ENCODE results near the gene ALPK3. TPM values are rescaled to one million over a fixed set of nuclear protein-coding genes. Genes with fewer than 3 reads are reported as not detected.
A peak's percentile ranks its signal among the peaks of the same experiment; 100 is the strongest.

Gene ALPK3
- total and polyA plus RNA-seq, 5 donors from 2014 or later, result 0.22 TPM; not detected in 4

GRCh38 chr15:84880007-84880406 is 62.9 kb downstream of the ALPK3 start:
- no peak for ATAC-seq (ENCODE audit: low read depth in 2 of 2)

GRCh38 chr15:84880822-84881519 is 63.8 kb downstream of the ALPK3 start:
- no peak overlapping the region for H3K27ac Mint-ChIP-seq
- Histone ChIP-seq H3K4me3 (ENCODE audit: low read depth, low read length) (no peak overlapping the region), H3K27ac (ENCODE audit: insufficient read depth, low read length, poor library complexity, severe bottlenecking) (no peak overlapping the region), H3K36me3 (ENCODE audit: control insufficient read depth, insufficient read depth, low read length) (no peaks in the 10 kb centered on the region), H3K27me3 (ENCODE audit: control insufficient read depth, insufficient read depth, low read length) (no peaks in the 10 kb centered on the region), H3K4me1 (ENCODE audit: control insufficient read depth, insufficient read depth, low read length, poor library complexity, severe bottlenecking) (no peaks in the 10 kb centered on the region), H3K9me3 (ENCODE audit: control insufficient read depth in 2 of 2, low read length in 2 of 2) (no peaks in the 10 kb centered on the region)
- no peak overlapping the region for H3K4me3 Mint-ChIP-seq
- H3K36me3 Mint-ChIP-seq, result no peaks in the 10 kb centered on the region
- peaks cover 8% of the 10 kb centered on the region for H3K27me3 Mint-ChIP-seq
- no peaks in the 10 kb centered on the region for H3K9me3 Mint-ChIP-seq
- no peak for ATAC-seq (ENCODE audit: low read depth in 2 of 2)
- H3K4me1 Mint-ChIP-seq, result no peaks in the 10 kb centered on the region
- no peak for DNase-seq

More at GRCh38 chr15:84880007-84880406, 62.9 kb downstream of the ALPK3 start:
- Histone ChIP-seq H3K27me3 (ENCODE audit: control insufficient read depth, insufficient read depth, low read length) (no peaks in the 10 kb centered on the region), H3K4me3 (ENCODE audit: low read depth, low read length) (no peak overlapping the region), H3K9me3 (ENCODE audit: control insufficient read depth in 2 of 2, low read length in 2 of 2) (no peaks in the 10 kb centered on the region), H3K36me3 (ENCODE audit: control insufficient read depth, insufficient read depth, low read length) (no peaks in the 10 kb centered on the region), H3K27ac (ENCODE audit: insufficient read depth, low read length, poor library complexity, severe bottlenecking) (no peak overlapping the region), H3K4me1 (ENCODE audit: control insufficient read depth, insufficient read depth, low read length, poor library complexity, severe bottlenecking) (no peaks in the 10 kb centered on the region)
- no peaks in the 10 kb centered on the region for H3K4me1 Mint-ChIP-seq
- H3K27ac Mint-ChIP-seq, result no peak overlapping the region
- no peak overlapping the region for H3K4me3 Mint-ChIP-seq
- no peak for DNase-seq
- H3K9me3 Mint-ChIP-seq, result no peaks in the 10 kb centered on the region
- peaks cover 8% of the 10 kb centered on the region for H3K27me3 Mint-ChIP-seq
- no peaks in the 10 kb centered on the region for H3K36me3 Mint-ChIP-seq

GRCh38 chr15:84881520-84881830 is 64.3 kb downstream of the ALPK3 start:
- Histone ChIP-seq H3K36me3 (ENCODE audit: control insufficient read depth, insufficient read depth, low read length) (no peaks in the 10 kb centered on the region), H3K4me1 (ENCODE audit: control insufficient read depth, insufficient read depth, low read length, poor library complexity, severe bottlenecking) (no peaks in the 10 kb centered on the region), H3K4me3 (ENCODE audit: low read depth, low read length) (no peak overlapping the region), H3K27me3 (ENCODE audit: control insufficient read depth, insufficient read depth, low read length) (no peaks in the 10 kb centered on the region), H3K27ac (ENCODE audit: insufficient read depth, low read length, poor library complexity, severe bottlenecking) (no peak overlapping the region), H3K9me3 (ENCODE audit: control insufficient read depth in 2 of 2, low read length in 2 of 2) (no peaks in the 10 kb centered on the region)
- Mint-ChIP-seq H3K27ac (no peak overlapping the region), H3K9me3 (no peaks in the 10 kb centered on the region), H3K27me3 (peaks cover 8% of the 10 kb centered on the region), H3K36me3 (no peaks in the 10 kb centered on the region), H3K4me1 (no peaks in the 10 kb centered on the region), H3K4me3 (no peak overlapping the region)
- ATAC-seq (ENCODE audit: low read depth in 2 of 2) (no peak), DNase-seq (no peak)

GRCh38 chr15:84883466-84883865 is 66.3 kb downstream of the ALPK3 start:
- Histone ChIP-seq H3K27me3 (ENCODE audit: control insufficient read depth, insufficient read depth, low read length) (no peaks in the 10 kb centered on the region), H3K36me3 (ENCODE audit: control insufficient read depth, insufficient read depth, low read length) (no peaks in the 10 kb centered on the region), H3K4me3 (ENCODE audit: low read depth, low read length) (no peak overlapping the region), H3K9me3 (ENCODE audit: control insufficient read depth in 2 of 2, low read length in 2 of 2) (no peaks in the 10 kb centered on the region), H3K4me1 (ENCODE audit: control insufficient read depth, insufficient read depth, low read length, poor library complexity, severe bottlenecking) (no peaks in the 10 kb centered on the region), H3K27ac (ENCODE audit: insufficient read depth, low read length, poor library complexity, severe bottlenecking) (no peak overlapping the region)
- H3K4me1 Mint-ChIP-seq, result no peaks in the 10 kb centered on the region
- DNase-seq (no peak), ATAC-seq (ENCODE audit: low read depth in 2 of 2) (no peak)
- no peaks in the 10 kb centered on the region for H3K9me3 Mint-ChIP-seq
- H3K4me3 Mint-ChIP-seq, result no peak overlapping the region
- H3K27me3 Mint-ChIP-seq, result peaks cover 4% of the 10 kb centered on the region
- no peaks in the 10 kb centered on the region for H3K36me3 Mint-ChIP-seq
- H3K27ac Mint-ChIP-seq, result no peak overlapping the region

GRCh38 chr15:84883916-84884781 is 67.0 kb downstream of the ALPK3 start, which contains the start of gene SLC28A1:
Gene SLC28A1 (plus strand): TSS chr15:84884662. CDS start chr15:84887761, 3,099 bp downstream.
- no peak within 1 kb of the TSS for H3K4me3 Mint-ChIP-seq
- H3K9me3 Mint-ChIP-seq, result no peaks in the 10 kb centered on the region
- H3K4me1 ChIP-seq (ENCODE audit: control insufficient read depth, insufficient read depth, low read length, poor library complexity, severe bottlenecking), result no peaks in the 10 kb centered on the region
- DNase-seq (no peak), ATAC-seq (ENCODE audit: low read depth in 2 of 2) (no peak)
- H3K27me3 Mint-ChIP-seq, result peaks cover 4% of the 10 kb centered on the region
- H3K4me3 ChIP-seq (ENCODE audit: low read depth, low read length), result no peak within 1 kb of the TSS
- H3K27me3 ChIP-seq (ENCODE audit: control insufficient read depth, insufficient read depth, low read length), result no peaks in the 10 kb centered on the region
- no peak within 1 kb of the TSS for H3K27ac ChIP-seq (ENCODE audit: insufficient read depth, low read length, poor library complexity, severe bottlenecking)
- H3K36me3 Mint-ChIP-seq, result no peaks in the 10 kb centered on the region
- H3K27ac Mint-ChIP-seq, result no peak within 1 kb of the TSS
- H3K36me3 ChIP-seq (ENCODE audit: control insufficient read depth, insufficient read depth, low read length), result no peaks in the 10 kb centered on the region
- no peaks in the 10 kb centered on the region for H3K9me3 ChIP-seq (ENCODE audit: control insufficient read depth in 2 of 2, low read length in 2 of 2)
- no peaks in the 10 kb centered on the region for H3K4me1 Mint-ChIP-seq

GRCh38 chr15:84885801-84886200 is 68.6 kb downstream of the ALPK3 start:
- no peaks in the 10 kb centered on the region for H3K36me3 ChIP-seq (ENCODE audit: control insufficient read depth, insufficient read depth, low read length)
- H3K4me1 ChIP-seq (ENCODE audit: control insufficient read depth, insufficient read depth, low read length, poor library complexity, severe bottlenecking), result no peaks in the 10 kb centered on the region
- H3K4me1 Mint-ChIP-seq, result no peaks in the 10 kb centered on the region
- DNase-seq (no peak), ATAC-seq (ENCODE audit: low read depth in 2 of 2) (no peak)
- H3K9me3 Mint-ChIP-seq, result no peaks in the 10 kb centered on the region
- no peak overlapping the region for H3K27ac ChIP-seq (ENCODE audit: insufficient read depth, low read length, poor library complexity, severe bottlenecking)
- no peaks in the 10 kb centered on the region for H3K9me3 ChIP-seq (ENCODE audit: control insufficient read depth in 2 of 2, low read length in 2 of 2)
- H3K36me3 Mint-ChIP-seq, result no peaks in the 10 kb centered on the region
- H3K4me3 Mint-ChIP-seq, result no peak overlapping the region
- peaks cover 9% of the 10 kb centered on the region for H3K27me3 Mint-ChIP-seq
- H3K4me3 ChIP-seq (ENCODE audit: low read depth, low read length), result no peak overlapping the region
- peak overlapping the region in 1 of 3 donors; percentile 64 for H3K27ac Mint-ChIP-seq
- no peaks in the 10 kb centered on the region for H3K27me3 ChIP-seq (ENCODE audit: control insufficient read depth, insufficient read depth, low read length)

GRCh38 chr15:84886211-84886983 is 69.2 kb downstream of the ALPK3 start:
- peaks cover 14% of the 10 kb centered on the region for H3K27me3 Mint-ChIP-seq
- DNase-seq, result no peak
- no peaks in the 10 kb centered on the region for H3K27me3 ChIP-seq (ENCODE audit: control insufficient read depth, insufficient read depth, low read length)
- no peak overlapping the region for H3K4me3 ChIP-seq (ENCODE audit: low read depth, low read length)
- no peak for ATAC-seq (ENCODE audit: low read depth in 2 of 2)
- H3K4me1 ChIP-seq (ENCODE audit: control insufficient read depth, insufficient read depth, low read length, poor library complexity, severe bottlenecking), result no peaks in the 10 kb centered on the region
- H3K4me1 Mint-ChIP-seq, result no peaks in the 10 kb centered on the region
- no peaks in the 10 kb centered on the region for H3K9me3 Mint-ChIP-seq
- H3K4me3 Mint-ChIP-seq, result peak overlapping the region in 1 of 4 donors; percentile 33
- peak overlapping the region in 1 of 3 donors; percentile 64 for H3K27ac Mint-ChIP-seq
- H3K36me3 ChIP-seq (ENCODE audit: control insufficient read depth, insufficient read depth, low read length), result no peaks in the 10 kb centered on the region
- no peaks in the 10 kb centered on the region for H3K36me3 Mint-ChIP-seq
- no peak overlapping the region for H3K27ac ChIP-seq (ENCODE audit: insufficient read depth, low read length, poor library complexity, severe bottlenecking)
- H3K9me3 ChIP-seq (ENCODE audit: control insufficient read depth in 2 of 2, low read length in 2 of 2), result no peaks in the 10 kb centered on the region

Data from CD4-positive, CD25-positive, alpha-beta regulatory T cell (primary cell).